ENCODE results near the gene SCARB1.

SCARB1 gene

DNA sequence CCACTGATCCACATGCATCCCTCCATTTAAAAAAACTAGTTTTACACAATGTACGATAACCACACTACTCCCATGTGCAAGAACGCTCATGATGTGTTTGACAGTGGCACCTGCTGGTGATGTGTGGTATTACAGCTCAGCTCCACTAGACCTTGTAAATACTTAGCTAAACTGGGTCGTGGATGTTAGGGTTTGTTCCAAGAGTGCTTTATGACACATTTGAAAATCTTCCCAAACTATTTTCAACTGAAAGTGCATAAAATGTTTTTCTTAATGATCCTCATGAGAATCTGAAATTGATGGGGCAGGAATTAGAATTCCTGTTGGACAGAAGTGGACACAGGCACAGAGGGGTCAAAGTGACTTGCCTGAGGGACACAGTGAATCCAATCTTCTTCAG lies 99.2 kb downstream of the SCARB1 start:
- ChIA-PET CTCF (interaction anchor here (0.6 to 3.0 kb wide), 17 partner anchors 11 to 859 kb away, joined by 3 to 17 read pairs (median 3); no protein-coding TSS in a partner anchor), POLR2A (no interaction called here)
- no peak overlapping the region for H3K27ac ChIP-seq (ENCODE audit: extremely low read depth, low read depth, low read length)
- H3K4me3 ChIP-seq (ENCODE audit: low read depth, low read length): no peak overlapping the region
- no peaks in the 10 kb centered on the region for H3K9me3 ChIP-seq (ENCODE audit: control insufficient read depth, insufficient read depth, low read depth, low read length)
- no peaks in the 10 kb centered on the region for H3K36me3 ChIP-seq (ENCODE audit: control insufficient read depth in 2 of 2, insufficient read depth in 1 of 2, low read length in 2 of 2)
- H3K4me1 ChIP-seq (ENCODE audit: control insufficient read depth, insufficient read depth, low read length): no peaks in the 10 kb centered on the region
- TF ChIP-seq GLIS2 (tag by site-specific recombination; IDR thresholded peaks at IDR 0.05): no peak
- TF ChIP-seq PRDM4 (tag by site-specific recombination; IDR thresholded peaks at IDR 0.05): no peak
- peak; percentile 83; the same call in 1 of the 2 replicates for TF ChIP-seq TRIM28 (IDR thresholded peaks at IDR 0.05; ENCODE audit: borderline replicate concordance, low read length)
- no peak for TF ChIP-seq HIC1 (tag by site-specific recombination; IDR thresholded peaks at IDR 0.05)
- TF ChIP-seq SETDB1 (IDR thresholded peaks at IDR 0.05; ENCODE audit: insufficient read length, low read length): peak; percentile 93
- TF ChIP-seq, protein P1, sequence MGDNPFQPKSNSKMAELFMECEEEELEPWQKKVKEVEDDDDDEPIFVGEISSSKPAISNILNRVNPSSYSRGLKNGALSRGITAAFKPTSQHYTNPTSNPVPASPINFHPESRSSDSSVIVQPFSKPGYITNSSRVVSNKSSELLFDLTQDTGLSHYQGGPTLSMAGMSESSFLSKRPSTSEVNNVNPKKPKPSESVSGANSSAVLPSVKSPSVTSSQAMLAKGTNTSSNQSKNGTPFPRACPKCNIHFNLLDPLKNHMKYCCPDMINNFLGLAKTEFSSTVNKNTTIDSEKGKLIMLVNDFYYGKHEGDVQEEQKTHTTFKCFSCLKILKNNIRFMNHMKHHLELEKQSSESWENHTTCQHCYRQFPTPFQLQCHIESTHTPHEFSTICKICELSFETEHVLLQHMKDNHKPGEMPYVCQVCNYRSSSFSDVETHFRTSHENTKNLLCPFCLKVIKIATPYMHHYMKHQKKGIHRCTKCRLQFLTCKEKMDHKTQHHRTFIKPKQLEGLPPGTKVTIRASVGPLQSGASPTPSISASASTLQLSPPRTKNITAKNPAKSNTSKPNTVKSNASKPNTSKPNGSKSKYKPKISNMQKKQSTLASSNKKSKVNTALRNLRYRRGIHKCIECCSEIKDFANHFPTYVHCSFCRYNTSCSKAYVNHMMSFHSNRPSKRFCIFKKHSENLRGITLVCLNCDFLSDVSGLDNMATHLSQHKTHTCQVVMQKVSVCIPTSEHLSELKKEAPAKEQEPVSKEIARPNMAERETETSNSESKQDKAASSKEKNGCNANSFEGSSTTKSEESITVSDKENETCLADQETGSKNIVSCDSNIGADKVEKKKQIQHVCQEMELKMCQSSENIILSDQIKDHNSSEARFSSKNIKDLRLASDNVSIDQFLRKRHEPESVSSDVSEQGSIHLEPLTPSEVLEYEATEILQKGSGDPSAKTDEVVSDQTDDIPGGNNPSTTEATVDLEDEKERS (tag by site-specific recombination; IDR thresholded peaks at IDR 0.05): 0 out of 2 replicates have a peak, but pooled peaks have one; percentile 57
- TF ChIP-seq CTCF (tag by site-specific recombination; IDR thresholded peaks at IDR 0.05): peak; percentile 46
- no peak for TF ChIP-seq ZNF792 (tag by site-specific recombination; IDR thresholded peaks at IDR 0.05)
- no peak for TF ChIP-seq ZBTB44 (tag by site-specific recombination; IDR thresholded peaks at IDR 0.05)

- no peaks in the 10 kb centered on the region for H3K9me3 ChIP-seq (ENCODE audit: control insufficient read depth, insufficient read depth, low read depth, low read length)
- no peaks in the 10 kb centered on the region for H3K36me3 ChIP-seq (ENCODE audit: control insufficient read depth in 2 of 2, insufficient read depth in 1 of 2, low read length in 2 of 2)
- CTCF ChIA-PET: interaction anchor here (0.5 to 1.2 kb wide), 4 partner anchors 12 to 310 kb away, joined by 3 to 5 read pairs (median 3); no protein-coding TSS in a partner anchor
- no peaks in the 10 kb centered on the region for H3K4me1 ChIP-seq (ENCODE audit: control insufficient read depth, insufficient read depth, low read length)
- H3K27ac ChIP-seq (ENCODE audit: extremely low read depth, low read depth, low read length): no peak overlapping the region
- POLR2A ChIA-PET: interaction anchor here (0.6 kb wide), 1 partner anchor 260 kb away, joined by 3 read pairs; no protein-coding TSS in a partner anchor
- H3K4me3 ChIP-seq (ENCODE audit: low read depth, low read length): no peak overlapping the region
- TF ChIP-seq ZBTB7A (tag by site-specific recombination; IDR thresholded peaks at IDR 0.05; ENCODE audit: low read depth) (no peak), ZNF16 (tag by site-specific recombination; IDR thresholded peaks at IDR 0.05; ENCODE audit: low read depth) (no peak)
Measured at GRCh38 chr12:124763594-124763979, 100.1 kb downstream of the SCARB1 start.
